Neural cell (in vitro differentiated cells): ENCODE measurements around the gene HPRT1.

Experiments
- POLR2AphosphoS5 ChIP-seq: IDR thresholded peaks from 2 replicates; pipeline ENCODE4 v1.6.1; 2012
- TF ChIP-seq, protein P1 (sequence below): fragments of 450-650 bp; IDR thresholded peaks from 2 replicates; pipeline ENCODE4 v1.5.1; 2014; ENCODE audit warnings: antibody characterized with exemption, mild to moderate bottlenecking, moderate library complexity; ENCODE audit not compliant: poor library complexity, severe bottlenecking

DNA sequence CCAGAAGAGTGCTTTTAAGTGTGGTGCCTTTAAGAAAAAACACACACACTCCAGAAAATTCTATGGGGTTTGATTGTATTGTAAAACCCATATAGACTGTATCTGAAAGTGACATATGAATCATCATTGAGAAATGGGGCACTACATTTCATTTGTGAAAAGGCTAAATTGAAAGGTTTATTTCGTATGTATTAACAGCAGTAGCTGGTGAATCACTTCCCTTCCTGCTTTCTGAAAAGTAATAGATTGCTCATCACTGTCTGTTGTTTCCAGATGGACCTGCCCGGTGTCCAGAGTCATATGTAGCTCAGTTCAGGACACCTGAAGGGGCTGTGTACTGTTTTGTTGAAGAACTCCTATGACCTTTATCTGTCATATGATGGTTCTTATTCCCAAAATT lies 28.1 kb upstream of the HPRT1 start:
- TF ChIP-seq, protein P1, sequence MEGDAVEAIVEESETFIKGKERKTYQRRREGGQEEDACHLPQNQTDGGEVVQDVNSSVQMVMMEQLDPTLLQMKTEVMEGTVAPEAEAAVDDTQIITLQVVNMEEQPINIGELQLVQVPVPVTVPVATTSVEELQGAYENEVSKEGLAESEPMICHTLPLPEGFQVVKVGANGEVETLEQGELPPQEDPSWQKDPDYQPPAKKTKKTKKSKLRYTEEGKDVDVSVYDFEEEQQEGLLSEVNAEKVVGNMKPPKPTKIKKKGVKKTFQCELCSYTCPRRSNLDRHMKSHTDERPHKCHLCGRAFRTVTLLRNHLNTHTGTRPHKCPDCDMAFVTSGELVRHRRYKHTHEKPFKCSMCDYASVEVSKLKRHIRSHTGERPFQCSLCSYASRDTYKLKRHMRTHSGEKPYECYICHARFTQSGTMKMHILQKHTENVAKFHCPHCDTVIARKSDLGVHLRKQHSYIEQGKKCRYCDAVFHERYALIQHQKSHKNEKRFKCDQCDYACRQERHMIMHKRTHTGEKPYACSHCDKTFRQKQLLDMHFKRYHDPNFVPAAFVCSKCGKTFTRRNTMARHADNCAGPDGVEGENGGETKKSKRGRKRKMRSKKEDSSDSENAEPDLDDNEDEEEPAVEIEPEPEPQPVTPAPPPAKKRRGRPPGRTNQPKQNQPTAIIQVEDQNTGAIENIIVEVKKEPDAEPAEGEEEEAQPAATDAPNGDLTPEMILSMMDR: no peak
- TF ChIP-seq POLR2AphosphoS5: no peak
